HG02798 (cell line): ENCODE results near the gene ETDA.
"Not testable (repeated sequence)": the region's sequence is repeated elsewhere in the genome, so short reads cannot be mapped to it uniquely, and the experiment has no call there.

Experiments used
- ATAC-seq: cut with Tn5 transposase; IDR thresholded peaks from one replicate; pipeline ENCODE4 v1.9.1; 2021; ENCODE audit warnings: mild to moderate bottlenecking; ENCODE audit not compliant: unreplicated experiment, poor library complexity

The ETDA gene

GRCh38 chrX:135252011-135252518, at the start of gene ETDA:
TSS of gene ETDA (plus strand) at chrX:135252061. CDS start at chrX:135253277, 1,216 bp downstream.
- ATAC-seq = not testable (repeated sequence)

- not testable (repeated sequence) for ATAC-seq
These were observed 45.4 kb upstream of the ETDA start for GRCh38 chrX:135206427-135206826.

- no peak for ATAC-seq
These were observed 38.5 kb upstream of the ETDA start for GRCh38 chrX:135213200-135213844.

- not testable (repeated sequence) for ATAC-seq
These were observed 5.9 kb upstream of the ETDA start for GRCh38 chrX:135245989-135246388.

- not testable (repeated sequence) for ATAC-seq
These were observed 4.3 kb downstream of the ETDA start for GRCh38 chrX:135256087-135256684.

GRCh38 chrX:135256923-135257322, 5.1 kb downstream of the ETDA start:
- no peak for ATAC-seq

- no peak for ATAC-seq
These were observed 5.6 kb downstream of the ETDA start for GRCh38 chrX:135257469-135257868.

- ATAC-seq = not testable (repeated sequence)
These were observed 9.1 kb downstream of the ETDA start for GRCh38 chrX:135260976-135261375.

- not testable (repeated sequence) for ATAC-seq
These were observed 11.5 kb downstream of the ETDA start for GRCh38 chrX:135263376-135263775.

GRCh38 chrX:135264206-135264605, 12.3 kb downstream of the ETDA start:
- no peak for ATAC-seq

- no peak for ATAC-seq
These were observed 21.3 kb downstream of the ETDA start for GRCh38 chrX:135273162-135273561.

GRCh38 chrX:135275973-135276372, 24.1 kb downstream of the ETDA start:
- no peak for ATAC-seq

GRCh38 chrX:135287266-135287823, 35.5 kb downstream of the ETDA start:
- ATAC-seq = no peak

- ATAC-seq = peak; percentile 99
These were observed 43.5 kb downstream of the ETDA start for GRCh38 chrX:135295238-135295943.

- peak; percentile 59 for ATAC-seq
These were observed 44.1 kb downstream of the ETDA start for GRCh38 chrX:135295944-135296305.

- no peak for ATAC-seq
These were observed 50.5 kb downstream of the ETDA start for GRCh38 chrX:135302269-135302873.
